RWPE1 (cell line): Measurements from ENCODE around the gene XPO5.

Experiments used
- CTCF ChIA-PET: fragments of 350-600 bp; sonication (Branson Sonifier 250); formaldehyde crosslinking; extraction: SDS; loops from one replicate; lab custom pipeline; 2021; lab: Yijun Ruan, JAX
- POLR2A ChIA-PET: fragments of 400-600 bp; formaldehyde crosslinking; extraction: SDS; loops from one replicate; lab custom pipeline; 2020; ENCODE audit warnings: antibody characterized with exemption; ENCODE audit not compliant: low non-redundant PET; lab: Yijun Ruan, JAX
- DNase-seq: peaks from one replicate; pipeline ENCODE4 v3.0.0; 2012; ENCODE audit warnings: low spot score
- H3K27ac ChIP-seq: fragments of 450-650 bp; 2 replicates; pipeline ENCODE4 v1.5.1; 2017
- TF ChIP-seq, protein P1 (sequence below): fragments of 450-650 bp; conservative IDR thresholded peaks from 2 replicates; pipeline ENCODE4 v1.5.1; 2017; ENCODE audit warnings: low read depth, mild to moderate bottlenecking

Gene XPO5

DNA sequence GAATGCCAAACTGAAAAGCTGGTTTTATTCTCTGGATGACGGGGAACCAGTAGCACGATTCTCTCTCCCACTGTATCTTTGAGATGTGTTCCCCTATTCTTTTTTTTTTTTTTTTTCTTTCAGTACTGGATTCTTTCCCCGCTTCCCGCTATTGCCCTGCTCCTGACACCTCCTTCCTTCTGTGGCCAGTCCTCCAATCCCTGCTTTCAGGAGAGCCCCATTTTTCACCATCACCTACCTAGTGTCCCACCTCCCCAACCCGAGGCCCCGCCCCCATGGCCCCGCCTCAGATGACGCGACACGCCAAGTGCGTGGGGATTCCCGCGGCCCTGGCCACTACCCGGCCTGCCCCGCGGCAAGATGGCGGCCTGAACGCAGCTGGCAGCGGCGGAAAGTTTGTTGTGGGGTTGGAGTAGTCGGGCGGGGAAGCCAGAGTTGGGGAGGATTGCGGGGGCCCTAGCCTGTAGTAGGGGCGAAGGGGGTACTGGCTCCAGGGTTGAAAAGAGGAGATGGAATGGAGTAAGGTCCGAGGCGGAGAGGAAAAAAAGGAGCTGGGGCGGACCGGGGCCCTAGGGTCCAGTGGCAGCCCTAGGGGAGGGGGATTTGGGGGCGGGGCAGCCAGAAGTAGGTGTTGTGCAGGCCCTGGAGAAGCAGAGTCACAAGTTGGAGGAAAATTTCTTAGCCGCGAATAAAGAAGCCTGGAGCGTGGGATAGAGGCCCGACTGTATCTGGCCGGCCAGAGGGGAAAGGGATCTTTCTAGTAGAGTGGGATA, 98.4 kb downstream of the XPO5 start, which contains the start of gene TJAP1:
TSS of gene TJAP1 (plus strand) at position 336 of the 773 bp plus-strand sequence. CDS start 21,432 bp downstream, outside the sequence.
- CTCF ChIA-PET, result no interaction called here
- POLR2A ChIA-PET, result interaction anchor here (0.6 to 1.0 kb wide), 4 partner anchors 11 to 195 kb away, joined by 3 to 8 read pairs (median 5); no protein-coding TSS in a partner anchor
- DNase-seq, result peak; percentile 91
- H3K27ac ChIP-seq, result peak within 1 kb of the TSS; percentile 79
- TF ChIP-seq, protein P1, sequence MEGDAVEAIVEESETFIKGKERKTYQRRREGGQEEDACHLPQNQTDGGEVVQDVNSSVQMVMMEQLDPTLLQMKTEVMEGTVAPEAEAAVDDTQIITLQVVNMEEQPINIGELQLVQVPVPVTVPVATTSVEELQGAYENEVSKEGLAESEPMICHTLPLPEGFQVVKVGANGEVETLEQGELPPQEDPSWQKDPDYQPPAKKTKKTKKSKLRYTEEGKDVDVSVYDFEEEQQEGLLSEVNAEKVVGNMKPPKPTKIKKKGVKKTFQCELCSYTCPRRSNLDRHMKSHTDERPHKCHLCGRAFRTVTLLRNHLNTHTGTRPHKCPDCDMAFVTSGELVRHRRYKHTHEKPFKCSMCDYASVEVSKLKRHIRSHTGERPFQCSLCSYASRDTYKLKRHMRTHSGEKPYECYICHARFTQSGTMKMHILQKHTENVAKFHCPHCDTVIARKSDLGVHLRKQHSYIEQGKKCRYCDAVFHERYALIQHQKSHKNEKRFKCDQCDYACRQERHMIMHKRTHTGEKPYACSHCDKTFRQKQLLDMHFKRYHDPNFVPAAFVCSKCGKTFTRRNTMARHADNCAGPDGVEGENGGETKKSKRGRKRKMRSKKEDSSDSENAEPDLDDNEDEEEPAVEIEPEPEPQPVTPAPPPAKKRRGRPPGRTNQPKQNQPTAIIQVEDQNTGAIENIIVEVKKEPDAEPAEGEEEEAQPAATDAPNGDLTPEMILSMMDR, result no peak

DNA sequence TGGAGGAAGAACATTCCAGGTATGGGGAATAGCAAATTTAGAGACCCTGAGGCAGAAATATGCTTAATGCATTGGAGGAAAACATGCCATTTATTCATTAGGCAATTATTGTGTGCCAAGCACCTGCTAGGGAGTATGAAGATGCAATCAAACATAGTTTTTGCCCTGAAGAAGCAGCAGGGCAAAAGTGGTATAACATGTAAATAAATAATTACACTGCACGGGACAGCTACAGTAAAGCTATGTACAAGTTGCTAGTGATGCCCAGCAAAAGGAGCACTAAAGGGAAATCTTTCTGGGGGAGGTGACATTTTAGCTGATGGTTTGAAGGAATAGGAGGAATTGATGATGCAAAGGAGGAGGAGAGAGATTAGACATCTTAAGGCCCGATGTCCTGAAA, 99.1 kb downstream of the XPO5 start:
- H3K27ac ChIP-seq, result no peak overlapping the region
- ChIA-PET CTCF (no interaction called here), POLR2A (interaction anchor here (0.6 to 1.0 kb wide), 3 partner anchors 12 to 194 kb away, joined by 4 to 8 read pairs (median 6); no protein-coding TSS in a partner anchor)
- TF ChIP-seq, protein P1, result no peak
- no peak for DNase-seq

DNA sequence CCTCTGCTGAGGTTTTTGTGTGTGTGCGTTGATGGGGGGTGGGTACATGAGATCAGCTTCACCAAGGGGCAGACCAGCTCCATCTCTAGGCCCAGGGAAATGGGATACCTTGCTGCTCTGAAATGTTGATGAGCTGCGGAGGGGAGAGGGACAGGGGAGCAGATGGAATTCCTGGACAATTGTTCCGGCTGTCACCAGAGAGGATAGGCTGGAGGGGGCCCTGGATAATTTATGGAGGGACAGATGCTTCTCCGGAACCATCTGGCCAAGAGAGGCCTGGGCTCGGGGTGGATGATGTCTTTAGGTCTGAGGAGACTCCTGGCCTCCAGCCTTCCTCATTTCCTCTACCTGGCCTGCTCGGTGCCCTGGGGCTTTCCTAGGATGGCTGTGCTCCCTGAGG, 100.3 kb downstream of the XPO5 start:
- TF ChIP-seq, protein P1, result no peak
- POLR2A ChIA-PET, result no interaction called here
- no peak overlapping the region for H3K27ac ChIP-seq
- no peak for DNase-seq
- CTCF ChIA-PET, result no interaction called here

DNA sequence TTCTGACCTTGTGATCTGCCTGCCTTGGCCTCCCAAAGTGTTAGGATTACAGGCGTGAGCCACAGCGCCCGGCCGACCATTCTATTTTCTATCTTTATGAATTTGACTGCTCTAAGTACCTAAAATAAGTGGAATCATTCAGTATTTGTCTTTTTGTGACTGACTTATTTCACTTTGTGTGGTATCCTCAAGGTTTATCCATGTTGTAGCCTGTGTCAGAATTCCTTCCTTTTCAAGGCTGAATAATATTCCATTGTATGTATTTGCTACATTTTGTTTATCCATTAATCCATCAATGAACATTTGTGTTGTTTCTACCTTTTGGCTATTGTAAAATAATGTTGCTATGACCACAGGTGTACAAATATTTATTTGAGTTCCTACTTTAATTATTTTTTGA, 103.3 kb downstream of the XPO5 start:
- TF ChIP-seq, protein P1, result no peak
- H3K27ac ChIP-seq, result no peak overlapping the region
- ChIA-PET CTCF (no interaction called here), POLR2A (no interaction called here)
- no peak for DNase-seq
